HL-60/S4 (cell line): ENCODE data around the gene SLC25A26.
"Not testable (repeated sequence)": the region's sequence is repeated elsewhere in the genome, so short reads cannot be mapped to it uniquely, and the experiment has no call there.

ENCODE experiments used
- in situ Hi-C: fragments of 300-500 bp; cut with MboI; formaldehyde crosslinking; loops from 2 replicates; pipeline ENCODE4 v1.14.3; 2022; ENCODE audit warnings: low sequenced_read_pairs

The SLC25A26 gene

DNA sequence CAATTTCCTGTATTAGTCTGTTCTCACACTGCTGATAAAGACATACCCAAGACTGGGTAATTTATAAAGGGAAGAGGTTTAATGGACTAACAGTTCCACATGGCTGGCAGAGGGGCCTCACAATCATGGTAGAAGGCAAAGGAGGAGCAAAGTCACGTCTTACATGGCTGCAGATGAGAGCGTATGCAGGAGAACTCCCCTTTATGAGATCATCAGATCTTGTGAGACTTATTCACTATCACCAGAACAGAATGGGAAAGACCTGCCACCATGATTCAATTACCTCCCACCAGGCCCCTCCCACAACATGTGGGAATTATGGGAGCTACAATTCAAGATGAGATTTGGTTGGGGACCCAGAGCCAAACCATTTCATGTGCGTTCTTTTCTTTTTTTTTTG lies 5.3 kb downstream of the SLC25A26 start:
- in situ Hi-C loops, result not testable (repeated sequence)

GRCh38 chr3:66227051-66227450 lies 6.2 kb downstream of the SLC25A26 start:
- in situ Hi-C loops, result no loop called here

- in situ Hi-C loops, result no loop called here
These were observed 7.1 kb downstream of the SLC25A26 start for GRCh38 chr3:66227915-66228314.

- in situ Hi-C loops, result no loop called here
These were observed 7.9 kb downstream of the SLC25A26 start for GRCh38 chr3:66228707-66229106.

DNA sequence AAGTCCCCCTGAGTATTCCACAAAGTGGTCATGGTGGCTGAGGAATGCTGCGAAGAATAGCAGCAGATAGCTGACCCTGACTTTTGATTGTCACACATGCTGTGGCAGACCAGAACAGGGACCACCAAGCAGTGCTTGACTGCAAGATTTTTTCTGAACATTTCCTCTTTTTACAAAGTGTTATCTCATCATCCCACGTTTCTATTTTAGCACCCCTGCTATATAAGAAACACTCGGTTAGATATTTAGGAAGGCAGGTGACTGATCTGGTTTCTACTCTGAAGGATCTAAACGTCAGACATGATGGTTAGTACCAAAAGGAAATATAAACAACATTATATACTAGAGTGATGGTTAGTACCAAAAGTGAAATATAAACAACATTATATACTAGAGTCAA lies 9.1 kb downstream of the SLC25A26 start:
- in situ Hi-C loops, result no loop called here

DNA sequence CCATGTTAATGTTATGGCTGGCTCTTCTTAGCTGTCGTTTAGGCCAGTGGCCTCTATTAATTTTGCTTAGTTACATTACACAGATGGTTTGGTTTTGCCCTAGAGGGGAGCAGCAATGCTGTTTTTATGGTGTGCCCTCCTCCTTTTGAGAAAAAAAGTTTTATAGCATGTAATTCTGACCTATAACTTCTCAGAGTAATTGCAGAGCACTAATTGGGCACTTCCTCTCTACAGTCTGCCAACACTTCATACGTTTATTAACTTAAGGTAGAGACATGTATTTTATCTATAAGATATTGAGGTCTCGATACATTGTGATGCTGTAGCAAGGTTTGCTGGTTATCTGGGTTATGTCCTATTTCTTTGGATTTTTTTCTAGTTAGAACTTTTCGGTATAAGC lies 12.2 kb downstream of the SLC25A26 start:
- in situ Hi-C loops, result no loop called here

DNA sequence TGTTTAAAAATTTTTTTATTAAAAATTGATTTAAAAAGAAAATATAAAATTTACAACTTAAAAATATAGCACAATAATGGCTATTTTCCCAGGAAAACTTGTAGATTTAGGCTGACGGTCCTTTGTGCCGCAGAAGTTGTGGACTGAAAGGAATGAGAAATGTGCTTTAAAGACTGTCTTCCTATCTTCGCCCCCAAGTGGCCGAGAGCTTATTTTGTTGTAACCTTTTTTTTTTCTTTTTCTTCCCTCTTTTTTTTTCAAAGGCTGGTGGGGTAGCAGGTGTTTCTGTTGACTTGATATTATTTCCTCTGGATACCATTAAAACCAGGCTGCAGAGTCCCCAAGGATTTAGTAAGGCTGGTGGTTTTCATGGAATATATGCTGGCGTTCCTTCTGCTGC lies 15.5 kb downstream of the SLC25A26 start:
- in situ Hi-C loops, result no loop called here

GRCh38 chr3:66237552-66237951 lies 16.8 kb downstream of the SLC25A26 start:
- in situ Hi-C loops, result no loop called here

- in situ Hi-C loops, result no loop called here
These were observed 18.8 kb downstream of the SLC25A26 start for GRCh38 chr3:66239513-66240123.

DNA sequence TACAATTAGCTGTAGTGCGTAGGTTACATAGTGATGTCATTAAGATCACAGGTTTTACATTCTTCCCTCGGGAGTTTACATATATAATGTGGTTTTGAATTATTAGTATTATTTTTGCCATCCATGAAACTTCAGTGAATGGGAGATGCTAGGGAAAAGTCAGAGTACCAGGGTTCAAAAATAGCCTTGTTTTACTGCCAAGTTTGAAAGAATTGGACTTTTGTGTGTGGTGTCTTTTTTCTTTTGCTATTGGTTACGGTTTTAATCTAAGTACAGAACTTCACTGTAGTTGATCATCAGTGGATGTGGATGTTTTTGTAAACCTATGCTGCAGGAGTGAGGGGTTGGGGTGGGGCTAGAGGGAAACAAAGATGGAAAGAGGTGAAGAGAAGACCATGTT lies 20.7 kb downstream of the SLC25A26 start:
- in situ Hi-C loops, result no loop called here

DNA sequence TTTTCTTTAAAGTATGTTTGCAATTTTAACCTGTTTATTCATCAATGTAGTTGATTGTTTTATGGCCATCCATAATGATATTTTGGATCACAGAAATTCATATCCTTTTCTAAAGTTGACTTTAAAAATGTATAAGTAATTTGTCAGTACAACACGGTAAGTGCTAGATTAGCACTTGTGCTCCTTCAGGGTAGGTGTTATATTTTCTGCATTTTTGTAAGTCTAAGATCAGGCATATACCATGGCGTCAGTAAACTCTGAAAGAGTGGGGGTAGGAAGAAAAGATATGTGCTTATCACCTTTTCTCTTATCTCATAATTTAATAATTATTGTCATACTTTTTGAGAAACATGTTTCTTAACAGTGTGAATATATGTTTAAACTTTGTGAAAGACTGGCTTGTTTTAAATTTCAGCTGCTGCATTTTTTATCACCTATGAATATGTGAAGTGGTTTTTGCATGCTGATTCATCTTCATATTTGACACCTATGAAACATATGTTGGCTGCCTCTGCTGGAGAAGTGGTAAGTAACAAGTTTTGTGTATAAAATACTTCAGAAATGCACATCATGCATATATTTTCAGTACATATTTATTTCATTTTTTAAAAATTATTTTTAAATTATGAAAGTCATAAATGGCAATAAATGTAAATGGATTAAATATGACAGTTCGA lies 22.1 kb downstream of the SLC25A26 start:
- in situ Hi-C loops, result no loop called here

GRCh38 chr3:66248641-66249040 lies 27.8 kb downstream of the SLC25A26 start:
- in situ Hi-C loops, result no loop called here

- in situ Hi-C loops, result no loop called here
These were observed 33.2 kb downstream of the SLC25A26 start for GRCh38 chr3:66253790-66254620.

DNA sequence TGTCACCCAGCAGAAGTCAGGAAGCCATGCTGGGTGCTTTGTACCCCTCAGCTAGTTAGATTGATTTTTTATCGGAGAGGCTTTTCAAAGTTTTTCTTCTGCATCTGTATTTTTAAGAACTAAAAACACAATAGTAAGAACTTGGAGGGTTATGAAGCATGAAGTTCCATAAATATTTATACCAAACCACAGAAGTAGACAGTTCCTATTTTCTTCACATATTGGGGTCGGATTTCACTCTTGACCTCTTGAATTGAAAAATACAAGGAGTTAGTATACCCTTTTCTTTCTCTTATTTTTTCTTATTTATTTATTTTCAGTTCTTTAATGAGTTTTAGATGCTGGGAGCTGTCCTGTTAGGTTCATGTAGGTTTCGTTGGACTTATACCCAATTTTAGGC lies 35.1 kb downstream of the SLC25A26 start:
- in situ Hi-C loops, result no loop called here

- in situ Hi-C loops, result no loop called here
These were observed 36.0 kb downstream of the SLC25A26 start for GRCh38 chr3:66256806-66257205.

- in situ Hi-C loops, result no loop called here
These were observed 38.9 kb downstream of the SLC25A26 start for GRCh38 chr3:66259566-66260255.

DNA sequence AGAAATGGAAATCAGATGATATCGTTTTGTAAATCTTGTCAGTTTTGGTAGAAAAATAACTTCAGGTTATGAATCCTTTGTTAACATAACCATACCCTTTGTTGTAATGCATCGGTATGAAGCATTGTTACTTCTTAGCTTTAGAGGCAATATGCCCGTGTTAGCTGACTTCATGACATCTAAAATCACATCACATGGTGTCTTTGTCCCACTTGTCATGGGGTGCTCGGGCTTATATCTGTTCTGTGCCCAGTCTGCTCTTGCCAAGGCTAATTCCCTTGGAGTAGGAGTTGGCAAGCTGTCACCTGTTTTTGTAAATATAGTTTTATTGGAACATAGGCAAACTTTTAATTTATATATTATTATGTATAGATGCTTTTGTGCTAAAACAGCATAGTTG lies 39.6 kb downstream of the SLC25A26 start:
- in situ Hi-C loops, result no loop called here

DNA sequence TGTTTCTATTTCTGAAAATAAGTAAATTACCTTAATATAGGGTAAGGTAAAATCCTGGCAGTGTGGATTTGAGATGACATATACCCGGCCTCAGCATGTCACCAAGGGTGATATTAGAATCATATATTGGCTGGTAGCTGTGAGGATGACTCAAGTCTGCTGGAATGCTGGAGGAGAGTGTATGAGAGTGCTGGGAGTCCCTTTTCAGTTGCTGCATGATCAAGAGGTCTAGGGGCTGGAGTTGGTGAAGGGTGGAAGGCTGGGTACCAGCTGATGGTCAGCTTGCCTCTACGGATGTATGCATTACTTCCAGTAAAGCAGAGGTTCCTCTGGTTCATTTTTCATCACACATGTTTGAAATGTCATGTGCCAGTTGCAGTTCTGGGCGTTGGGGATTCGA lies 40.6 kb downstream of the SLC25A26 start:
- in situ Hi-C loops, result no loop called here

- in situ Hi-C loops, result no loop called here
These were observed 44.8 kb downstream of the SLC25A26 start for GRCh38 chr3:66265649-66266048.

- in situ Hi-C loops, result no loop called here
These were observed 45.8 kb downstream of the SLC25A26 start for GRCh38 chr3:66266551-66266950.

DNA sequence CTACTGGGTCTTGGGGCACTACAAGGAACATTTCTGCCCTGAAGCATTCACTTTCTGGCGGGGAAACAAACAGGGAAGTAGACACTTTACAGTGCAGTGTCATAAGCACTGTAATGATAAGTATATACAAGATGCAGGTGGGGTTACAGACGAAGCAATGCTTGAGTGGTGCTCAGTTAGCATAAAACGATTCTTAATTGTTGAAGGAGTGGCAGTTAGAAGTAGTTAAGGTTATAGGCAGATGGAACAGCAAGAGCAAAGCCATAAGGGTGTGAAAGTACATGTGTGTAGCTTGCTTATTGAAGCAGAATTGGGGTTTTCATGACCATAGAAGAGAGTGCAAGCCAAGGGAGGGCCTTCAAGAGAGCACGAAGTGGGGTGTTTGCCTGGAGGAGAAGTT lies 46.2 kb downstream of the SLC25A26 start:
- in situ Hi-C loops, result no loop called here
